Activated T-helper 1 cell treated with anti-CD3 and anti-CD28 coated beads, Interleukin-12 subunit alpha, Interleukin-12 subunit beta, Interleukin-2, Interleukin-4 antibody, amounts not matched to agents 30 ng/mL and 10 ng/mL and 1 ng/mL, durations not matched to agents 14 hours and 24 hours and 36 hours (primary cell): ENCODE measurements around the gene ENDOD1. TPM values are rescaled to one million over a fixed set of nuclear protein-coding genes. Genes with fewer than 3 reads are reported as not detected.

ENCODE experiments used
- DNase-seq: peaks from one replicate; pipeline ENCODE4 v3.0.0; 2021; ENCODE audit warnings: low spot score
- H3K27ac Mint-ChIP-seq: one replicate; pipeline ENCODE4 v1.8.0; 2021; ENCODE audit warnings: mild to moderate bottlenecking, mixed read lengths
- H3K27me3 Mint-ChIP-seq: one replicate; pipeline ENCODE4 v1.8.0; 2022; ENCODE audit warnings: mild to moderate bottlenecking, moderate library complexity, mixed read lengths; ENCODE audit not compliant: insufficient read depth
- H3K36me3 Mint-ChIP-seq: one replicate; pipeline ENCODE4 v1.8.0; 2021; ENCODE audit warnings: low read depth, mixed read lengths
- H3K4me1 Mint-ChIP-seq: one replicate; pipeline ENCODE4 v1.8.0; 2021; ENCODE audit warnings: low read depth, mixed read lengths
- H3K4me3 Mint-ChIP-seq: one replicate; pipeline ENCODE4 v1.8.0; 2021; ENCODE audit warnings: mild to moderate bottlenecking, moderate library complexity, mixed read lengths
- H3K9me3 Mint-ChIP-seq: one replicate; pipeline ENCODE4 v1.8.0; 2021; ENCODE audit warnings: mixed read lengths
- intact Hi-C: fragments of 100-400 bp; cut with micrococcal nuclease; formaldehyde crosslinking; loops from one replicate; pipeline ENCODE4 v1.15.1; 2024
- total RNA-seq: library from RNA; stranded (reverse); gene quantifications from 2 replicates; pipeline ENCODE4 v1.2.3, GENCODE V29; 2022

ENDOD1 gene
- total RNA-seq, 1 donor from 2014 or later = 34.3 TPM

GRCh38 chr11:95140397-95141033 is 50.9 kb downstream of the ENDOD1 start:
- no peaks in the 10 kb centered on the region for H3K36me3 Mint-ChIP-seq
- intact Hi-C loops = no loop called here
- H3K27ac Mint-ChIP-seq = no peak overlapping the region
- peaks cover 23% of the 10 kb centered on the region for H3K4me1 Mint-ChIP-seq
- no peaks in the 10 kb centered on the region for H3K9me3 Mint-ChIP-seq
- DNase-seq = no peak
- no peak overlapping the region for H3K4me3 Mint-ChIP-seq
- H3K27me3 Mint-ChIP-seq = peaks cover 19% of the 10 kb centered on the region

DNA sequence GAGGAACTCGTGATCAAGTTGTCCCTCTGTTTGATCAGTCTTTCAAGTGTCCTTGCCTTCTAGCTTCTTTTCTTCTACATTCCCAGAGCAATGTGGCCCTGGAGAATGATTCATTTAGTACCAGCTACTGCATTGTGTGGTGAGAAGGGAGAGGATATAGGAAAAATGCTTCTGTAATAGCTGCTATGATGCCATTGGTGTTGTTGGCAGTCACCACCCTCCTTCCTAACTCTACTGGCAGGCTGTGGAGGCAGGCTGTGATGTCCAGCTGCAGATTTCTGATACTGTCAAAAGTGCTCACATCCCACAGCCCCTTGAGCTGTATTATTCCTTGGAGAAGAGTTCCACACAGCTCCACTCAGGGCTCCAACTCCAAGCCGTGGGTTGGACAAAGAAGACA is 52.8 kb downstream of the ENDOD1 start:
- no peaks in the 10 kb centered on the region for H3K36me3 Mint-ChIP-seq
- no peak overlapping the region for H3K27ac Mint-ChIP-seq
- no peak overlapping the region for H3K4me3 Mint-ChIP-seq
- no peaks in the 10 kb centered on the region for H3K9me3 Mint-ChIP-seq
- peaks cover 25% of the 10 kb centered on the region for H3K27me3 Mint-ChIP-seq
- DNase-seq = no peak
- peaks cover 23% of the 10 kb centered on the region for H3K4me1 Mint-ChIP-seq
- intact Hi-C loops = no loop called here

GRCh38 chr11:95143106-95143681 is 53.5 kb downstream of the ENDOD1 start:
- no peak overlapping the region for H3K4me3 Mint-ChIP-seq
- no peaks in the 10 kb centered on the region for H3K36me3 Mint-ChIP-seq
- no peaks in the 10 kb centered on the region for H3K9me3 Mint-ChIP-seq
- no peak overlapping the region for H3K27ac Mint-ChIP-seq
- no peak for DNase-seq
- peaks cover 25% of the 10 kb centered on the region for H3K27me3 Mint-ChIP-seq
- intact Hi-C loops = no loop called here
- H3K4me1 Mint-ChIP-seq = peaks cover 23% of the 10 kb centered on the region

GRCh38 chr11:95144313-95145235 is 54.9 kb downstream of the ENDOD1 start:
- no peak overlapping the region for H3K27ac Mint-ChIP-seq

GRCh38 chr11:95145430-95146060 is 55.9 kb downstream of the ENDOD1 start:
- H3K4me1 Mint-ChIP-seq = peaks cover 28% of the 10 kb centered on the region
- H3K4me3 Mint-ChIP-seq = no peak overlapping the region
- H3K27ac Mint-ChIP-seq = no peak overlapping the region
- intact Hi-C loops = no loop called here
- no peak for DNase-seq
- no peaks in the 10 kb centered on the region for H3K36me3 Mint-ChIP-seq
- no peaks in the 10 kb centered on the region for H3K9me3 Mint-ChIP-seq
- peaks cover 24% of the 10 kb centered on the region for H3K27me3 Mint-ChIP-seq

More at GRCh38 chr11:95144313-95145235, 54.9 kb downstream of the ENDOD1 start:
- intact Hi-C loops = no loop called here
- Mint-ChIP-seq H3K27me3 (peaks cover 27% of the 10 kb centered on the region), H3K4me3 (no peak overlapping the region), H3K36me3 (no peaks in the 10 kb centered on the region), H3K9me3 (no peaks in the 10 kb centered on the region), H3K4me1 (peaks cover 28% of the 10 kb centered on the region)
- no peak for DNase-seq

- Mint-ChIP-seq H3K27ac (no peak overlapping the region), H3K36me3 (no peaks in the 10 kb centered on the region), H3K4me3 (no peak overlapping the region), H3K27me3 (peaks cover 24% of the 10 kb centered on the region), H3K9me3 (no peaks in the 10 kb centered on the region), H3K4me1 (peaks cover 36% of the 10 kb centered on the region)
- intact Hi-C loops = no loop called here
- no peak for DNase-seq
Measured at GRCh38 chr11:95147364-95147905, 57.8 kb downstream of the ENDOD1 start.

GRCh38 chr11:95148406-95148805 is 58.8 kb downstream of the ENDOD1 start:
- Mint-ChIP-seq H3K27me3 (peaks cover 20% of the 10 kb centered on the region), H3K4me1 (peaks cover 46% of the 10 kb centered on the region), H3K36me3 (no peaks in the 10 kb centered on the region), H3K4me3 (no peak overlapping the region), H3K9me3 (no peaks in the 10 kb centered on the region), H3K27ac (no peak overlapping the region)
- intact Hi-C loops = no loop called here
- DNase-seq = no peak

DNA sequence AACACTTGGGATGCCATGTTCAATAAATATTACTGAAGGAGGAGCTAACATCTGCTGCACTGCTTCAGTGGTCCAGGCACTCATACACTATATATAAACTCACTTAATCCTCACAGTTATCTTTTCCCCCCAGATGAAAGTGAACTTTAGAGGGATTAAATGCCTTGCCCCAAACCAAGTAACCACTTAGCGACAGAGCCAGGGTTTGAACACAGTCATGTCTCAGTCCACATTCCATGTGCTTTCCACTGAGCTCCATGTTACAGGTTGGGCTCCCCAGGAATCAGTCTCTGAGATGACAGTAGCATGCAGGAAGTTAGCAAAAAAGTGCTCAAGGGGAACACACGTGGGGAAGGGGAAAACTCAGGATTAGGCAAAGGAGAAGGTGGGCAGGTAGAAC is 59.3 kb downstream of the ENDOD1 start:
- no peaks in the 10 kb centered on the region for H3K9me3 Mint-ChIP-seq
- H3K4me3 Mint-ChIP-seq = peak overlapping the region; percentile 17
- intact Hi-C loops = no loop called here
- H3K36me3 Mint-ChIP-seq = no peaks in the 10 kb centered on the region
- H3K4me1 Mint-ChIP-seq = peaks cover 49% of the 10 kb centered on the region
- peaks cover 17% of the 10 kb centered on the region for H3K27me3 Mint-ChIP-seq
- DNase-seq = no peak
- H3K27ac Mint-ChIP-seq = no peak overlapping the region

DNA sequence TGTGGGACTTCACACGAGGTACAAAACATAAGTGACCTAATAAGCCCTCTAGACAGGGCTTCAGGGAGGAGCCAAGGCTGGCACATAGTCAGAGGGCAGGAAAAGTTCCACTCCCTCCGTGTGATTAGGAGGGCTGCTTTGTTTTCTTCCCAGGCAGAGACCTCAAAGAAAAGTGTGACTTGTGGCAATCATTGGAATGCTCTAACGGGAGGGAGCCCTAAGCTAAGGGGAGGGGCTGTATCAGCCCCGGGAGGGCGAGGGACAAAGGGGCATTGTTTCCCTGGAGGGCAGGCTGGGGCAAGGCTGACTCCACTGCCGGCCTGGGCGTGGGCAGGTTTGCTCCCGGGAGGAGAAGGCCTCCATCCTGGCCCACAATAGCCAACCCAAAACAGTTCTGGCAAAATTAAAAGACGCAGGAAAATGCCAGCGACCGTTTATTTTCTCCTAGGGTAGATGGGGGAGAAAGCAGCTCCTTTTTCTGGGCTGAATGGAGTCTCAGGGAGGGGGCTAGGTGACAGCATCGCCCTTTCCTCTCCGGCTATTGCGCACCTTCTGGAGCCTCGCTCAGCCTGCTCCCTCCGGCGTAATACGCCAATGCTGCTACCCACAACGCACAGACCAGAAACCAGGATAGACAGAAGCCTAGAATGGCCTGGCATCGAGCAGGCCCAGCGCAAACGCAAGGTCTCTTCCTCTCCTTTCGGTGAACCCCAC is 60.2 kb downstream of the ENDOD1 start:
- Mint-ChIP-seq H3K4me1 (peaks cover 45% of the 10 kb centered on the region), H3K4me3 (peak overlapping the region; percentile 87), H3K27me3 (peaks cover 9% of the 10 kb centered on the region), H3K36me3 (no peaks in the 10 kb centered on the region), H3K9me3 (no peaks in the 10 kb centered on the region), H3K27ac (peak overlapping the region; percentile 59)
- DNase-seq = no peak
- intact Hi-C loops = loop anchor here (2.0 to 5.0 kb wide), 3 partner anchors 187 to 1275 kb away; no protein-coding TSS in a partner anchor

GRCh38 chr11:95150956-95151684 is 61.5 kb downstream of the ENDOD1 start:
- intact Hi-C loops = loop anchor here (1.0 to 5.0 kb wide), 13 partner anchors 62 to 1274 kb away; partner anchors contain the start of genes CWC15, ENDOD1, FAM76B and KDM4D
- H3K4me1 Mint-ChIP-seq = peaks cover 46% of the 10 kb centered on the region
- no peaks in the 10 kb centered on the region for H3K9me3 Mint-ChIP-seq
- H3K36me3 Mint-ChIP-seq = peaks cover 3% of the 10 kb centered on the region
- peak overlapping the region; percentile 78 for H3K27ac Mint-ChIP-seq
- peak overlapping the region; percentile 87 for H3K4me3 Mint-ChIP-seq
- DNase-seq = peak; percentile 87
- peaks cover 6% of the 10 kb centered on the region for H3K27me3 Mint-ChIP-seq
